ENCODE results near the gene XPO5.

DNA sequence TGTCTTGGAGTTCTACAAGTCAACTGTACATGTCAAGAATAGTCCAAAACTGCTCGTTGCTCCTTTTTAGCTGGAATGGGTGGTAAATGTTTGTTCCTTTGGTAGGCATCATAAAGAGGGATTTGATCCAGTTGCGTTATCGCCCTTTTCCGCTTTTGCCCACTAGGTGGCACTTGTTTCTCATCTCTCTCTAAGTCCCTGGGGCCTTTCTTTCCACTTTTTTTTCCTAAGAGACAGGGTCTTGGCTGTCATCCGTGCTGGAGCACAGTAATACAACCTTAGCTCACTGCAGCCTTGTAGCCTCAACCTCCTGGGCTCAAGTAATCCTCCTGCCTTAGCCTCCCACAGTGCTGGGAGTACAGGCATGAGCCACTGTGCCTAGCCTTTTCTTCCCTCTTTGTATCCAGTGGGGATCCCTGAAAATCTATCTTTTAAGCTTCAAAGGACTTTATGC is 32.5 kb upstream of the XPO5 start:
- TF ChIP-seq, protein P1, sequence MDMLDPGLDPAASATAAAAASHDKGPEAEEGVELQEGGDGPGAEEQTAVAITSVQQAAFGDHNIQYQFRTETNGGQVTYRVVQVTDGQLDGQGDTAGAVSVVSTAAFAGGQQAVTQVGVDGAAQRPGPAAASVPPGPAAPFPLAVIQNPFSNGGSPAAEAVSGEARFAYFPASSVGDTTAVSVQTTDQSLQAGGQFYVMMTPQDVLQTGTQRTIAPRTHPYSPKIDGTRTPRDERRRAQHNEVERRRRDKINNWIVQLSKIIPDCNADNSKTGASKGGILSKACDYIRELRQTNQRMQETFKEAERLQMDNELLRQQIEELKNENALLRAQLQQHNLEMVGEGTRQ (CRISPR knock-in tag; IDR thresholded peaks at IDR 0.05) = no peak
- TF ChIP-seq, protein P2, sequence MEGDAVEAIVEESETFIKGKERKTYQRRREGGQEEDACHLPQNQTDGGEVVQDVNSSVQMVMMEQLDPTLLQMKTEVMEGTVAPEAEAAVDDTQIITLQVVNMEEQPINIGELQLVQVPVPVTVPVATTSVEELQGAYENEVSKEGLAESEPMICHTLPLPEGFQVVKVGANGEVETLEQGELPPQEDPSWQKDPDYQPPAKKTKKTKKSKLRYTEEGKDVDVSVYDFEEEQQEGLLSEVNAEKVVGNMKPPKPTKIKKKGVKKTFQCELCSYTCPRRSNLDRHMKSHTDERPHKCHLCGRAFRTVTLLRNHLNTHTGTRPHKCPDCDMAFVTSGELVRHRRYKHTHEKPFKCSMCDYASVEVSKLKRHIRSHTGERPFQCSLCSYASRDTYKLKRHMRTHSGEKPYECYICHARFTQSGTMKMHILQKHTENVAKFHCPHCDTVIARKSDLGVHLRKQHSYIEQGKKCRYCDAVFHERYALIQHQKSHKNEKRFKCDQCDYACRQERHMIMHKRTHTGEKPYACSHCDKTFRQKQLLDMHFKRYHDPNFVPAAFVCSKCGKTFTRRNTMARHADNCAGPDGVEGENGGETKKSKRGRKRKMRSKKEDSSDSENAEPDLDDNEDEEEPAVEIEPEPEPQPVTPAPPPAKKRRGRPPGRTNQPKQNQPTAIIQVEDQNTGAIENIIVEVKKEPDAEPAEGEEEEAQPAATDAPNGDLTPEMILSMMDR (IDR thresholded peaks at IDR 0.05) = peak; percentile 76
- TF ChIP-seq ZNF416 (CRISPR knock-in tag; IDR thresholded peaks at IDR 0.05) (no peak), ZNF423 (CRISPR knock-in tag; IDR thresholded peaks at IDR 0.05) (no peak), NFE2L1 (CRISPR knock-in tag; IDR thresholded peaks at IDR 0.05) (no peak), SP1 (CRISPR knock-in tag; conservative IDR thresholded peaks at IDR 0.05) (no peak), GABPB1 (CRISPR knock-in tag; IDR thresholded peaks at IDR 0.05) (no peak), FOXK1 (CRISPR knock-in tag; IDR thresholded peaks at IDR 0.05) (no peak), ZNF232 (CRISPR knock-in tag; IDR thresholded peaks at IDR 0.05) (no peak)
- TF ChIP-seq, protein P3, sequence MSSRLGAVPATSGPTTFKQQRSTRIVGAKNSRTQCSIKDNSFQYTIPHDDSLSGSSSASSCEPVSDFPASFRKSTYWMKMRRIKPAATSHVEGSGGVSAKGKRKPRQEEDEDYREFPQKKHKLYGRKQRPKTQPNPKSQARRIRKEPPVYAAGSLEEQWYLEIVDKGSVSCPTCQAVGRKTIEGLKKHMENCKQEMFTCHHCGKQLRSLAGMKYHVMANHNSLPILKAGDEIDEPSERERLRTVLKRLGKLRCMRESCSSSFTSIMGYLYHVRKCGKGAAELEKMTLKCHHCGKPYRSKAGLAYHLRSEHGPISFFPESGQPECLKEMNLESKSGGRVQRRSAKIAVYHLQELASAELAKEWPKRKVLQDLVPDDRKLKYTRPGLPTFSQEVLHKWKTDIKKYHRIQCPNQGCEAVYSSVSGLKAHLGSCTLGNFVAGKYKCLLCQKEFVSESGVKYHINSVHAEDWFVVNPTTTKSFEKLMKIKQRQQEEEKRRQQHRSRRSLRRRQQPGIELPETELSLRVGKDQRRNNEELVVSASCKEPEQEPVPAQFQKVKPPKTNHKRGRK (CRISPR knock-in tag; IDR thresholded peaks at IDR 0.05; ENCODE audit: borderline replicate concordance) = no peak
- TF ChIP-seq, protein P4, sequence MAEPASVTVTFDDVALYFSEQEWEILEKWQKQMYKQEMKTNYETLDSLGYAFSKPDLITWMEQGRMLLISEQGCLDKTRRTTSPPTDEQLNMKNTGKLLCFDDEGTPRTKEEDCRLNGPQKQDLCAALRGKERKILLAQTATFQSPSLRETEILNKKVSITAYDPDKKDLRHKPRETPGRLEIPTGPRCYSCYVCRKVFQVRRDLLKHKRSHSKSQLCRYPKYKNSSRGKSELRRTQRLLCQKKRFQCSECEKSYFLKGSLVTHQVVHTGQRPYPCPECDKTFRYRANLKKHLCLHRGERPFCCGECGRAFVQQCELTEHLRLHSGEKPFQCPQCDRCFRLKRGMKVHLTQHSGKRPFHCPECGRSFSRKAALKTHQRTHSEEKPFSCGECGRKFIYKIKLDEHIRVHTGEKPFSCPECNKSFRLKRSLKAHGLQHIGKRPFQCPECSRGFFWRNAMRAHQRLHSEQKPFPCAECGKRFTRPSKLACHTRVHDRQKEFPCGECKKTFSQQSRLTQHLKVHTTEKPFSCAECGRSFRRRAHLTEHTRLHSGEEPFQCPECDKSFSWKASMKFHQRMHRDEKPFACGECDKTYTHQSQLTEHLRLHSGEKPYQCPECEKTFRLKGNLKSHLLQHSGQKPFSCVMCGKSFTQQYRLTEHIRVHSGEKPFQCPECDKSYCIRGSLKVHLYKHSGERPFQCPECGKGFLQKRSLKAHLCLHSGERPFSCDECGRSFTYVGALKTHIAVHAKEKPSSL (CRISPR knock-in tag; conservative IDR thresholded peaks at IDR 0.05) = no peak
- TF ChIP-seq, protein P5, sequence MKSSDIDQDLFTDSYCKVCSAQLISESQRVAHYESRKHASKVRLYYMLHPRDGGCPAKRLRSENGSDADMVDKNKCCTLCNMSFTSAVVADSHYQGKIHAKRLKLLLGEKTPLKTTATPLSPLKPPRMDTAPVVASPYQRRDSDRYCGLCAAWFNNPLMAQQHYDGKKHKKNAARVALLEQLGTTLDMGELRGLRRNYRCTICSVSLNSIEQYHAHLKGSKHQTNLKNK (CRISPR knock-in tag; IDR thresholded peaks at IDR 0.05) = no peak

All from WTC11 (cell line).